Left renal cortex interstitium (tissue), 4 donors: Measurements from ENCODE around the gene SCAANT1. TPM values are rescaled to one million over a fixed set of nuclear protein-coding genes. Genes with fewer than 3 reads are reported as not detected.

Source experiments
- DNase-seq, 4 donors: peaks; one replicate each; pipeline ENCODE4 v3.0.0-alpha.2; 2013; ENCODE audit warnings: low read depth in 4 of 4, low spot score in 2 of 4, missing footprints in 1 of 4
- polyA plus RNA-seq, 4 donors: library from polyadenylated mRNA; unstranded; fragments of 120-200 nt; gene quantifications; one replicate each; pipeline ENCODE4 v1.2.1, GENCODE V29; 2013; ENCODE audit not compliant: insufficient read length in 4 of 4

SCAANT1 gene
- polyA plus RNA-seq, 4 donors, result 1.0 to 1.8 TPM; not detected in 2

DNA sequence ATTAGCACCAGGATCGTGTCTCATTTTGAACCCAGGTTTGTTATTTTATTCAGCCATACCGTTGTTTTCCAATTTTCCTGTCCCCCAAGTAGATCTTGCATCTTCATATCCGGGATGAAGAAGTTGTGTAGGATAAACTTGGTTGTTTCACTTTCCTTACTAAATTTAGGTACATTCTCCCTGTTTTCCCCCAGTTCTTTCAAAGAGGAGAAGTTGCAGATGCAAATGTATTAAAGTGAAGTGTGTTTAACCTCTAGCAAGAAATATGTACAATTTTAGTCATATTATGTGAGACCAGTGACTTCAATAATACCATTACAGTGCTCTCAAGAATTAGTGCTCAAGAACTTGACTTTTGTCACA, 47.2 kb downstream of the SCAANT1 start:
- no peak for DNase-seq

DNA sequence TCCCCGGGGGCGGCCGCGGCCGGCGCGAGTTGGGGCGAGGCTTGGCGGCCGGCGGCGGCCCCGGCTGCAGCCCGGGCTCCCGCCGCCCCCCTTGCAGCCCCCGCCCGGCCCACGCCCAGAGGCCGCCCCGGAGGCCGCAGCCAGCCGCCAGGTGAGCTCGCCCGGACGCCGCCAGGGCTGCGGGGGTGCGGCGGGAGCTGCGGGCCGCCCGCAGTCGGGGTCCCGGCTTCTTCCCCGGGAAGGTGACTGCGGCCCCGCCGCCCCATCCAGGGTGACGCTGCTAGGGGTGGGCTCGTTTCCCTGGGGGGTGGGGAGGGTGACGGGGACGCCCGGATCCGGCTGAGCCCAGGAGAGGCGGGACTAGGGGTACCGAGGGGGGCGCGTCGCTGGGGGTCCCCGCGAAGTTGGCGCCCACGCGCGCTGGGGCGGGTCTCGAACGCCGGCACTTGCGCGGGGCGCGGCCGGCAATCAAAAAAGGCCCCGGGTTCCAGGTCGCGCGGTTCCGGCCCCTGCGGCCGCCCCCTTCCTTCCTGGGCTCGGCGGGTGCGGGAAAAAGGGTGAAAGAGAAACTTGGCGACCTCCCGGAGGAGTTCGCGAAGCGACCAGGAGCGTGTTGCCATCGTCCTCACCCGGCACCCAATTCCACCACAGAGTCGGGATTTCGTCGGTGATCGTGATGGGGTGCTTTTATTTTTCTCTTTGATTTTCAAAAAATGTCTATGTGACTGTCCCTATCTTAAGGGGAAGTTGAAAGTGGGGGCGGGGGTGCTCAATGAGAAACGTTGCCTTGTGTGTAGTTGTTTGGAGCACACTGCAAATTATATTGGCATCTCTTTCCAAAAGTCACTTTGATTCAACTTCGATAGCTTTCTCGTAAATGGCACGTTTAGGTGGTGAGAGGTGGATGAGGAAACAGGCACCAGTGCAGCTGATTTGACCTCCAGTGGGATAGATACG, 47.9 kb downstream of the SCAANT1 start:
- DNase-seq, result peak in 1 of 4 donors; percentile 29

GRCh38 chr3:63863150-63864007, 48.8 kb downstream of the SCAANT1 start, which contains the start of the genes ATXN7 and THOC7:
TSS of gene ATXN7 (plus strand) at chr3:63863867. CDS start at chr3:63912599, 48,732 bp downstream.
TSS of gene THOC7 (minus strand) at chr3:63863805. CDS start at chr3:63863790, 15 bp downstream.
- peak in 1 of 4 donors; percentile 42 for DNase-seq

DNA sequence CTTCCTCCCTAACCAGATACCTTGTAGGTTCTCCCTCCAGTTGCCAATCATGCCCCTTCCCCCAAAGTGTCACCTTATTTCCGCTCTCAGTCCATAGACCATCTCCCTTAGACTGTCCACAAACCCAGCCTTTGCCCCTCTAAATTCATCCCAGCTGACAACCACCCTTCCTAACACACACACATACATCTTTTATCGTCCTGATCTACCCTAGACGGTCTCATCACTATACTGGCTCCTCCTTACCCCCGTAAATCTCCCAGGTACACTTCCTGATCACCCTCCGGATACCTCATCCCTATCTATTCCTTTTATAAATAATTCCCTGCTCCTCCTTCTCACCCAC, 49.4 kb downstream of the SCAANT1 start:
- no peak for DNase-seq

Other genes with a start within 250 kb of the SCAANT1 start
- 1 to 10 TPM in 2 of 4 donors, under 1 TPM in 1, not detected in 1; 0.31 to 1.2 (median 1.2) TPM for gene C3orf49, start 93.1 kb downstream of the SCAANT1 start, polyA plus RNA-seq
- 10 to 100 TPM; 66.4 to 90.0 (median 76.5) TPM for gene THOC7, start 48.6 kb downstream of the SCAANT1 start, polyA plus RNA-seq
- 10 to 100 TPM; 13.7 to 34.7 (median 22.2) TPM for gene ATXN7, start 48.5 kb downstream of the SCAANT1 start, polyA plus RNA-seq
- 100 to 1,000 TPM; 109 to 132 (median 112) TPM for gene PSMD6, start 111.1 kb upstream of the SCAANT1 start, polyA plus RNA-seq